DND-41 (cell line): ENCODE measurements around the gene SOX5.

Source experiments
- ATAC-seq: fragments of 200-7000 bp; cut with Tn5 transposase; 3 replicates; pipeline ENCODE4 v1.9.1; 2021; ENCODE audit warnings: low read depth; ENCODE audit not compliant: insufficient read depth
- DNase-seq: peaks from one replicate; pipeline ENCODE4 v3.0.0-alpha.2; 2020
- H2AFZ ChIP-seq: 2 replicates; pipeline ENCODE4 v1.6.0; 2012; ENCODE audit warnings: low read depth, low read length
- H3K27ac ChIP-seq: 2 replicates; pipeline ENCODE4 v1.5.1; 2012; ENCODE audit warnings: low read length, inconsistent platforms
- H3K27me3 ChIP-seq: fragments of 200-600 bp; sonication (generic); 2 replicates; pipeline ENCODE4 v1.6.0; 2012; ENCODE audit warnings: low read length, mild to moderate bottlenecking, inconsistent platforms; ENCODE audit not compliant: insufficient read depth, poor library complexity
- H3K36me3 ChIP-seq: 2 replicates; pipeline ENCODE4 v1.5.1; 2012; ENCODE audit warnings: low read length, inconsistent platforms; ENCODE audit not compliant: insufficient read depth
- H3K4me1 ChIP-seq: 2 replicates; pipeline ENCODE4 v1.5.1; 2012; ENCODE audit warnings: mild to moderate bottlenecking, low read length; ENCODE audit not compliant: insufficient read depth
- H3K4me2 ChIP-seq: 2 replicates; pipeline ENCODE4 v1.6.0; 2012; ENCODE audit warnings: mild to moderate bottlenecking, moderate library complexity, low read length, inconsistent platforms; ENCODE audit not compliant: insufficient read depth
- H3K4me3 ChIP-seq, 2 experiments: fragments of 200-600 bp in 1 of 2; shearing (Covaris generic) in 1 of 2; 2 replicates each; pipeline ENCODE4 v1.5.1; 2012 to 2016; ENCODE audit warnings: inconsistent platforms in 2 of 2, low read length in 2 of 2, mild to moderate bottlenecking in 2 of 2, low read depth in 1 of 2, moderate library complexity in 1 of 2
- H3K79me2 ChIP-seq: 2 replicates; pipeline ENCODE4 v1.6.0; 2012; ENCODE audit warnings: low read length, inconsistent platforms; ENCODE audit not compliant: insufficient read depth
- H3K9ac ChIP-seq: 2 replicates; pipeline ENCODE4 v1.6.0; 2012; ENCODE audit warnings: low read depth, mild to moderate bottlenecking, inconsistent platforms, low read length, moderate library complexity
- H3K9me3 ChIP-seq: 2 replicates; pipeline ENCODE4 v1.5.1; 2012; ENCODE audit warnings: low read length, moderate library complexity, mild to moderate bottlenecking, inconsistent platforms; ENCODE audit not compliant: insufficient read depth, severe bottlenecking
- H4K20me1 ChIP-seq: 2 replicates; pipeline ENCODE4 v1.6.0; 2012; ENCODE audit warnings: low read length; ENCODE audit not compliant: insufficient read depth
- CTCF ChIP-seq: IDR thresholded peaks from 2 replicates; pipeline ENCODE4 v1.5.1; 2012; ENCODE audit warnings: borderline replicate concordance, low read length, moderate library complexity, mild to moderate bottlenecking; ENCODE audit not compliant: poor library complexity, severe bottlenecking; ENCODE audit errors: extremely low read depth
- EZH2 ChIP-seq: IDR thresholded peaks from 3 replicates; pipeline ENCODE4 v1.6.1; 2012; ENCODE audit warnings: borderline replicate concordance, low read depth, mild to moderate bottlenecking, moderate library complexity, low read length, inconsistent platforms; ENCODE audit not compliant: severe bottlenecking

Gene SOX5

GRCh38 chr12:23686095-23686494 lies 263.4 kb downstream of the SOX5 start:
- H3K4me1 ChIP-seq = no peaks in the 10 kb centered on the region
- H3K79me2 ChIP-seq = no peaks in the 10 kb centered on the region
- H3K27me3 ChIP-seq = no peaks in the 10 kb centered on the region
- no peak overlapping the region for H3K9ac ChIP-seq
- no peaks in the 10 kb centered on the region for H4K20me1 ChIP-seq
- H2AFZ ChIP-seq = no peak overlapping the region
- ATAC-seq (no peak), DNase-seq (no peak)
- H3K36me3 ChIP-seq = no peaks in the 10 kb centered on the region
- no peak overlapping the region for H3K27ac ChIP-seq
- H3K4me3 ChIP-seq = no peak overlapping the region
- TF ChIP-seq CTCF (no peak), EZH2 (no peak)
- H3K4me2 ChIP-seq = no peak overlapping the region
- H3K9me3 ChIP-seq = no peaks in the 10 kb centered on the region

GRCh38 chr12:23684121-23684520 lies 265.3 kb downstream of the SOX5 start:
- H3K27ac ChIP-seq = no peak overlapping the region
- no peak overlapping the region for H2AFZ ChIP-seq
- ATAC-seq = no peak
- no peak overlapping the region for H3K9ac ChIP-seq
- no peak overlapping the region for H3K4me2 ChIP-seq
- H3K79me2 ChIP-seq = no peaks in the 10 kb centered on the region
- no peaks in the 10 kb centered on the region for H3K4me1 ChIP-seq
- no peak overlapping the region for H3K4me3 ChIP-seq
- no peaks in the 10 kb centered on the region for H3K9me3 ChIP-seq
- no peaks in the 10 kb centered on the region for H3K27me3 ChIP-seq
- no peaks in the 10 kb centered on the region for H3K36me3 ChIP-seq
- DNase-seq = no peak
- H4K20me1 ChIP-seq = no peaks in the 10 kb centered on the region
- TF ChIP-seq EZH2 (no peak), CTCF (no peak)

GRCh38 chr12:23681237-23681636 lies 268.2 kb downstream of the SOX5 start:
- H2AFZ ChIP-seq = no peak overlapping the region
- H3K4me3 ChIP-seq = no peak overlapping the region
- no peaks in the 10 kb centered on the region for H4K20me1 ChIP-seq
- ATAC-seq (no peak), DNase-seq (no peak)
- TF ChIP-seq CTCF (no peak), EZH2 (no peak)
- no peak overlapping the region for H3K27ac ChIP-seq
- H3K4me1 ChIP-seq = no peaks in the 10 kb centered on the region
- no peaks in the 10 kb centered on the region for H3K27me3 ChIP-seq
- no peaks in the 10 kb centered on the region for H3K9me3 ChIP-seq
- no peak overlapping the region for H3K4me2 ChIP-seq
- no peaks in the 10 kb centered on the region for H3K36me3 ChIP-seq
- no peaks in the 10 kb centered on the region for H3K79me2 ChIP-seq
- H3K9ac ChIP-seq = no peak overlapping the region

- H3K27me3 ChIP-seq = no peaks in the 10 kb centered on the region
- H3K27ac ChIP-seq = no peak overlapping the region
- no peaks in the 10 kb centered on the region for H3K9me3 ChIP-seq
- DNase-seq (no peak), ATAC-seq (no peak)
- no peak overlapping the region for H3K9ac ChIP-seq
- no peak overlapping the region for H3K4me2 ChIP-seq
- no peak overlapping the region for H2AFZ ChIP-seq
- no peaks in the 10 kb centered on the region for H3K4me1 ChIP-seq
- no peak overlapping the region for H3K4me3 ChIP-seq
- H4K20me1 ChIP-seq = no peaks in the 10 kb centered on the region
- H3K36me3 ChIP-seq = no peaks in the 10 kb centered on the region
- no peak for TF ChIP-seq EZH2
- no peak for TF ChIP-seq CTCF
- no peaks in the 10 kb centered on the region for H3K79me2 ChIP-seq
Observed at GRCh38 chr12:23674064-23674463, 275.4 kb downstream of the SOX5 start.
